ENCODE data around the gene ESR2.
A peak's percentile ranks its signal among the peaks of the same experiment; 100 is the strongest.

Gene ESR2

GRCh38 chr14:64061706-64062105 is 232.5 kb downstream of the ESR2 start:
- DNase-seq (ENCODE audit: low spot score), result no peak
- in situ Hi-C loops (cut with MboI; ENCODE audit: low pct_unique_long_range_greater_than_20kb, low sequenced_read_pairs, unreplicated experiment), result no loop called here
- no peak for TF ChIP-seq CTCF (IDR thresholded peaks at IDR 0.05; ENCODE audit: extremely low read depth, insufficient read depth, missing control alignments)

DNA sequence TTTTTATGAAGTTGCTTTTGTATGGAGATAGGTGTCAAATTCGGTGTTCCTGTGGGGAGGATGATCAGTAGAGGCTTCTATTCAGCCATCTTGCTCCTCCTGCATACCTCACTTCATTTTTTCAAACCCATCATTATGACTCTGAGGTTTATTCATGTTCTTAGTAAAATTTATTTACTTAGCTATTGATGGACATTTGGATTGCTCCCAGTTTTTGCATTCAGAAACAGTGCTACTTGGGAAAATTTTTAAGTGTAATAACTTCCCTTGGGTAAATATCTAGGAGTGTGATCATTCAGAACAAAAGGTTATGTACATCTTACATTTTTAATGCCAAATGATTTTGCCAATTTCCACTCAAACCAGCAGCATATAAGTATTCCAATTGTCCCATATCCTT is 233.1 kb downstream of the ESR2 start:
- TF ChIP-seq CTCF (IDR thresholded peaks at IDR 0.05; ENCODE audit: extremely low read depth, insufficient read depth, missing control alignments), result no peak
- in situ Hi-C loops (cut with MboI; ENCODE audit: low pct_unique_long_range_greater_than_20kb, low sequenced_read_pairs, unreplicated experiment), result no loop called here
- DNase-seq (ENCODE audit: low spot score), result no peak

DNA sequence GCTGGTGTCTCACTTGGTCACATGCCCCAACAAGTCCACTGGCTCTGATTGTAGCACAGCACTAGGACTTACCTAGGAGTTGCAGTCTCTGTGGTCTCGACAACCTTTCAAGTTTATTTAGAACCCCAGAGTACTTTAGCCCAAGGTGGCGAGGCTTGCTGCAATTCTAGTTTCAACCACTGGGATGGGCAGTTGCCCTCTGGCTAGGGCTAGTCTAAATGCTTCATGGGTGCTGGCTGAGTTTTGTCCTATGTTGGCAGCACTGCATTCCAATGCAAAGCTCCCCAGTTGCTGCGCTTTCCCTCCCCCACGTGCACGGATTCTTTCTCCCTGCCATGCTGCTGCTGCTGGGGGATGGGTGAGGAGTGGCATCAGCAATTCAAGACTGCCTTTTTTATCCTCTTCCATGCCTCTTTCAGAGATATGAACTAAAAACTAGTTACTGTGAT is 233.5 kb downstream of the ESR2 start:
- no peak for DNase-seq (ENCODE audit: low spot score)
- TF ChIP-seq CTCF (IDR thresholded peaks at IDR 0.05; ENCODE audit: extremely low read depth, insufficient read depth, missing control alignments), result peak; percentile 28
- in situ Hi-C loops (cut with MboI; ENCODE audit: low pct_unique_long_range_greater_than_20kb, low sequenced_read_pairs, unreplicated experiment), result no loop called here

DNA sequence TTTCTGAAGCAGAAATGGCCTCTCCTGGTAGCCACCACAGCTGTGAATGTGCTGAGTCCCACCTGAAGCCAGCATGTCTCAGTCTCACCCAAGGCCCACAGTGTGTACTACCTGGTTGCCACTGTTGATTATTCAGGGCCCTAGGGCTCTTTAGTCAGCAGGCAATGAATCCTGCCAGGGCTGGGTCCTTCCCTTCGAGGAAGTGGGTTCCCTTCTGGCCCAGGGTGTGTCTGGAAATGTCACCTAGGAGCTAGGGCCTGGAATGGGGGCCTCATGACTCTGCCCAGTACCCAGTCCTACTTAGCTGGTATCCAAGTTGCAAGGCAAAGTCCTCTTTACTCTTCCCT is 234.0 kb downstream of the ESR2 start:
- DNase-seq (ENCODE audit: low spot score), result no peak
- in situ Hi-C loops (cut with MboI; ENCODE audit: low pct_unique_long_range_greater_than_20kb, low sequenced_read_pairs, unreplicated experiment), result no loop called here
- TF ChIP-seq CTCF (IDR thresholded peaks at IDR 0.05; ENCODE audit: extremely low read depth, insufficient read depth, missing control alignments), result no peak

DNA sequence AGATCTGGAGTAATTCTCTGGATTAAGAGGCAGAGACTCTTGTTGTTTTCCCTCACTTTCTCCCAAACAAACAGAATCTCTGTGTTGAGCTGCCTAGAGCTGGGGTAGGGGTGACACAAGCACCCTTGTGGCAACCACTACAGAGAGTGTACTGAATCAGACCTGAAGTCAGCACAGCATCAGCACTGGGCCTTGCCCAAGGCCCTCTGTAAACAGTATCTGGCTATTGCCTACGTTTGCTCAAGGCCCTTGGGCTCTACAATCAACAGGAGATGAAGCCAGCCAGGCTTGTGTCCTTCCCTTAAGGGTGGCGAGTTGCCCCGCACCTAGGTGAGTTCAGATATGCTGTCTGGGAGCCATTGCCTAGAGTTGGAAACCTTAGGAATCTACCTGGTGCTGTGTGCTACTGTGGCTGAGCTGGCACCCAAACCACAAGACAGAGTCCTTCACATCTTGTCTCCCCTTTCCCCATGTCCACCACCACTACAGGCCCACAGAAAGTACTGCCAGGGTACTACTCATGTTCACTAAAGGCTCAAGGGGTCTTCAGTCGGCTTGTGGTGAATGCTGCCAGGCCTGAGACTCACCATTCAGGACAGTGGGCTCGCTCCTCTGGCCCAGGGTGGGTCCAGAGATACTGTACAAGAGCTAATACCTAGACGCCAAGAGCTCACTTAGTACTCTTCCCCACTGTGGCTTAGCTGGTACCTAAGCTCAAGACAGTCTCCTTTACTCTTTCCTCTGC is 234.5 kb downstream of the ESR2 start:
- no peak for TF ChIP-seq CTCF (IDR thresholded peaks at IDR 0.05; ENCODE audit: extremely low read depth, insufficient read depth, missing control alignments)
- in situ Hi-C loops (cut with MboI; ENCODE audit: low pct_unique_long_range_greater_than_20kb, low sequenced_read_pairs, unreplicated experiment), result no loop called here
- DNase-seq (ENCODE audit: low spot score), result no peak

- in situ Hi-C loops (cut with MboI; ENCODE audit: low pct_unique_long_range_greater_than_20kb, low sequenced_read_pairs, unreplicated experiment), result no loop called here
- no peak for DNase-seq (ENCODE audit: low spot score)
- no peak for TF ChIP-seq CTCF (IDR thresholded peaks at IDR 0.05; ENCODE audit: extremely low read depth, insufficient read depth, missing control alignments)
These were observed 240.2 kb downstream of the ESR2 start for GRCh38 chr14:64053694-64054669.
